Keratinocyte (primary cell): Measurements from ENCODE around the gene RESF1.

Experiments used
- EZH2 ChIP-seq: IDR thresholded peaks from one replicate; pipeline ENCODE4 v1.6.1; 2012; ENCODE audit warnings: inconsistent platforms, mild to moderate bottlenecking, low read length, moderate library complexity
- TF ChIP-seq, protein P1 (sequence below), 3 experiments: IDR thresholded peaks in 1 of 3; conservative IDR thresholded peaks in 1 of 3; optimal IDR thresholded peaks in 1 of 3; 2 replicates in 2 of 3; 3 replicates in 1 of 3; pipeline versions ENCODE3 to v1.5.1; 2011; ENCODE audit warnings: low read length in 3 of 3, mild to moderate bottlenecking in 3 of 3, moderate library complexity in 2 of 3, control low read depth in 1 of 3, inconsistent platforms in 1 of 3; ENCODE audit not compliant: insufficient read depth in 2 of 3; ENCODE audit errors: extremely low read depth in 1 of 3

DNA sequence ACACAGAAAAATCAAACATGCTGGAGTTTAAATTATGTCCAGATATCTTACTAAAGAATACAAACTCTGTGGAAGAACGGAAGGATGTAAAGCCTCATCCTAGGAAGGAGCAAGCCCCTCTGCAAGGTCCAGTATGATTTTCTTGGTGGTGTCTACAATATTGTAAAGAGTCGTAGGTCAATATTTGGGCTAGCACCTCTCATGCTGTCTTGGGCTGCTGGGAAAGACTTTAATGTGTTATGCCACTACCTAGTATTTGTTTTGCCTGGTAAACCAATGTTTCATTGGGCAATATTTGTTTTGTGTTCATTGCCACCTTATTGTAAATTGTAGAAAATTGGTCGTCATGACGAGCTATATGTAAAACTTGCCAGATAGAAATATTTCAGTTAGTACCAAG lies 26.6 kb downstream of the RESF1 start:
- TF ChIP-seq, protein P1, sequence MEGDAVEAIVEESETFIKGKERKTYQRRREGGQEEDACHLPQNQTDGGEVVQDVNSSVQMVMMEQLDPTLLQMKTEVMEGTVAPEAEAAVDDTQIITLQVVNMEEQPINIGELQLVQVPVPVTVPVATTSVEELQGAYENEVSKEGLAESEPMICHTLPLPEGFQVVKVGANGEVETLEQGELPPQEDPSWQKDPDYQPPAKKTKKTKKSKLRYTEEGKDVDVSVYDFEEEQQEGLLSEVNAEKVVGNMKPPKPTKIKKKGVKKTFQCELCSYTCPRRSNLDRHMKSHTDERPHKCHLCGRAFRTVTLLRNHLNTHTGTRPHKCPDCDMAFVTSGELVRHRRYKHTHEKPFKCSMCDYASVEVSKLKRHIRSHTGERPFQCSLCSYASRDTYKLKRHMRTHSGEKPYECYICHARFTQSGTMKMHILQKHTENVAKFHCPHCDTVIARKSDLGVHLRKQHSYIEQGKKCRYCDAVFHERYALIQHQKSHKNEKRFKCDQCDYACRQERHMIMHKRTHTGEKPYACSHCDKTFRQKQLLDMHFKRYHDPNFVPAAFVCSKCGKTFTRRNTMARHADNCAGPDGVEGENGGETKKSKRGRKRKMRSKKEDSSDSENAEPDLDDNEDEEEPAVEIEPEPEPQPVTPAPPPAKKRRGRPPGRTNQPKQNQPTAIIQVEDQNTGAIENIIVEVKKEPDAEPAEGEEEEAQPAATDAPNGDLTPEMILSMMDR (optimal IDR thresholded peaks at IDR 0.05 in 1 of 3, IDR thresholded peaks at IDR 0.05 in 1 of 3, conservative IDR thresholded peaks at IDR 0.05 in 1 of 3; ENCODE audit: extremely low read depth in 1 of 3, insufficient read depth in 2 of 3, low read length in 3 of 3), result no peak
- TF ChIP-seq EZH2, result no peak
